Measurements from ENCODE around the gene CDCA7.
"Not testable (repeated sequence)": the region's sequence is repeated elsewhere in the genome, so short reads cannot be mapped to it uniquely, and the experiment has no call there.

Gene CDCA7

GRCh38 chr2:173407176-173407575, 52.5 kb downstream of the CDCA7 start:
- FAIRE-seq = no peak

GRCh38 chr2:173407646-173408045, 53.0 kb downstream of the CDCA7 start:
- no peak for FAIRE-seq

- no peak for FAIRE-seq
Measured at GRCh38 chr2:173410579-173410978, 55.9 kb downstream of the CDCA7 start.

- FAIRE-seq = no peak
Measured at GRCh38 chr2:173412628-173413027, 58.0 kb downstream of the CDCA7 start.

- FAIRE-seq = no peak
Measured at GRCh38 chr2:173414823-173415322, 60.2 kb downstream of the CDCA7 start.

GRCh38 chr2:173415431-173416381, 61.0 kb downstream of the CDCA7 start:
- FAIRE-seq = peak; percentile 86

- FAIRE-seq = not testable (repeated sequence)
Measured at GRCh38 chr2:173416415-173417152, 61.9 kb downstream of the CDCA7 start.

GRCh38 chr2:173417341-173417740, 62.7 kb downstream of the CDCA7 start:
- FAIRE-seq = no peak

- peak; percentile 61 for FAIRE-seq
Measured at GRCh38 chr2:173417802-173418201, 63.1 kb downstream of the CDCA7 start.

Measured in endometrium (tissue), 2 donors.